Non-pigmented ciliary epithelial cell (primary cell): ENCODE results near the gene PDZD8.

Experiments
- DNase-seq: peaks from one replicate; pipeline ENCODE4 v3.0.0-alpha.2; 2010; ENCODE audit warnings: low read depth

Gene PDZD8, protein sequence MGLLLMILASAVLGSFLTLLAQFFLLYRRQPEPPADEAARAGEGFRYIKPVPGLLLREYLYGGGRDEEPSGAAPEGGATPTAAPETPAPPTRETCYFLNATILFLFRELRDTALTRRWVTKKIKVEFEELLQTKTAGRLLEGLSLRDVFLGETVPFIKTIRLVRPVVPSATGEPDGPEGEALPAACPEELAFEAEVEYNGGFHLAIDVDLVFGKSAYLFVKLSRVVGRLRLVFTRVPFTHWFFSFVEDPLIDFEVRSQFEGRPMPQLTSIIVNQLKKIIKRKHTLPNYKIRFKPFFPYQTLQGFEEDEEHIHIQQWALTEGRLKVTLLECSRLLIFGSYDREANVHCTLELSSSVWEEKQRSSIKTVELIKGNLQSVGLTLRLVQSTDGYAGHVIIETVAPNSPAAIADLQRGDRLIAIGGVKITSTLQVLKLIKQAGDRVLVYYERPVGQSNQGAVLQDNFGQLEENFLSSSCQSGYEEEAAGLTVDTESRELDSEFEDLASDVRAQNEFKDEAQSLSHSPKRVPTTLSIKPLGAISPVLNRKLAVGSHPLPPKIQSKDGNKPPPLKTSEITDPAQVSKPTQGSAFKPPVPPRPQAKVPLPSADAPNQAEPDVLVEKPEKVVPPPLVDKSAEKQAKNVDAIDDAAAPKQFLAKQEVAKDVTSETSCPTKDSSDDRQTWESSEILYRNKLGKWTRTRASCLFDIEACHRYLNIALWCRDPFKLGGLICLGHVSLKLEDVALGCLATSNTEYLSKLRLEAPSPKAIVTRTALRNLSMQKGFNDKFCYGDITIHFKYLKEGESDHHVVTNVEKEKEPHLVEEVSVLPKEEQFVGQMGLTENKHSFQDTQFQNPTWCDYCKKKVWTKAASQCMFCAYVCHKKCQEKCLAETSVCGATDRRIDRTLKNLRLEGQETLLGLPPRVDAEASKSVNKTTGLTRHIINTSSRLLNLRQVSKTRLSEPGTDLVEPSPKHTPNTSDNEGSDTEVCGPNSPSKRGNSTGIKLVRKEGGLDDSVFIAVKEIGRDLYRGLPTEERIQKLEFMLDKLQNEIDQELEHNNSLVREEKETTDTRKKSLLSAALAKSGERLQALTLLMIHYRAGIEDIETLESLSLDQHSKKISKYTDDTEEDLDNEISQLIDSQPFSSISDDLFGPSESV

DNA sequence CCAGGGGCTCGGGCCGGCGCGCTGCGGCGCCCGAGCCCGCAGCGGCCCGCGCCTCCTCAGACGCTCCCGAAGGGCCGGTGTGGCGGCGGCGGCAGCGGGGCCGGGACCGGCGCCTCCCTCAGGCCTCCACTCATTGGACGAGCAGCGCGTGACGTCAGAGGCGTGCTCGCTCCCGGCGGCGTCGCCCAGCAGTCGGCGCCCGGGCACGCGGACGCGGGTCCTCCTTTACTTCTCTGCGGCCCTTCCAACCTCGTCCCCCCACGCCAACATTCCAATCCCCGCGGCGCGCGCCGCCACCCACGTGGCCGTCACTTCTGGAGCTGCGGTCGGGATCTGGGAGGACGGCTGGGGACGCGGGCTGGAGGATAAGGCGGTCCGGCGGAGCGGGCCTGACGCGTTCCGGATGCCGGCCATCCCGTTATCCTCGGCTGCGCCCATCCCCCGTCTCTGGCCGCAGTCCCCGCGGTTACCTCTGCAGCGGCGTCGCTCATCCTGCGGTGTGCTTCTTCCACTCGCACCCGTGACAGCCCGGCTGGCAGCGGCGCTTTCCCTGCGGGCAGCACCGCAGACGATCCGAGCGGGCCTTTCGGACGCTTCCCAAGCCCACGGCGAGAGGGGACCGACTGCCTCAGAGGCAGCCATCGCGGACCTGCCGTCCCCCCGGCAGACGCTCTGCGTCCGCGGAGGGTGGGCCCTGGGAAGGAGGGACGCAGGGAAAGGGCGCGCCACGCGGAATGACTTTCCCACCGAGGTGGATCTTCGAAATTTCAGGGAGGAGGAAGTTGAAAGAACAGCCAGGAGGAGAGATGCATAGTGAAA, at the start of gene PDZD8:
PDZD8 (minus strand) TSS at position 81 of the 819 bp plus-strand sequence. CDS start 213 bp downstream, outside the sequence.
- DNase-seq = no peak

GRCh38 chr10:117424171-117424570, 48.9 kb upstream of the PDZD8 start:
- no peak for DNase-seq

- DNase-seq = no peak
Measured at GRCh38 chr10:117421985-117422384, 46.7 kb upstream of the PDZD8 start.

- no peak for DNase-seq
Measured at GRCh38 chr10:117420768-117421167, 45.5 kb upstream of the PDZD8 start.

DNA sequence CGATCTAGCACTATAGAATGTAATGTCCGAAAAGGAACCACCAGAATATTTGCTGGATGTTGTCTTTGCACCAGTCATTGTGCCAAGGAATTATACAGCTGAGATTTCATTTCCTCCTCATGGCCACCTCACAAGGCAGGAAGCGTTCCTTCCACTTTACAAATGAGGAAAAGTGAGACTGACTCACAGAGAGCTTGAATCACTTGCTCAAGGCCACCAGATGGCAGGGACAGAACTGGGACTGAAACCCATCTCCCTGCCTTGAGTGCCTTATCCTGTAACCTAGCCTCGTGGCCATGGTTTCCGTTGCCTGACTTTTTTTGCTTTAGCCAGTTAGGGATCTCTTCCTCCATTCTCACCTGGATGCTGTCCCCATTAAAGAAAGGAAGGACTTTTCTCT, 44.7 kb upstream of the PDZD8 start:
- DNase-seq = no peak

DNA sequence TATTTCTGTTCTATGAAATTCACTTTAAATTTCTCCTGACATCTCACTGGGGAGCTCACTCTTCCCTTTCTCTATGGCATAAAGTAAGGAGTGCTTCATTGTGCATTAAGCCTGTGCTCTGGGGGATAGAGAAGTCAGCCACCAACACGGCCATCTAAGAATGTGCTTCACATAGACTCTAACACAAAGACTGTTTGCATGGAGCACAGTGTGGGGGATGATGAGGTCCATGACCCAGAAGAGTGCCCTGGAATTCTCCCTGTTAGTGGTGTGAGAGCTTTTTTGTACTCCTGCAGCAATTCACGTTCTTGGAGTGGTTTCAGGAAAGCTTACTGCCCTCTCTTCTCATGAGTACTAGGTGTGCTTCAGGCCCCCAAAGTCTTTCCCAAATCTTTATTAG, 43.9 kb upstream of the PDZD8 start:
- no peak for DNase-seq

DNA sequence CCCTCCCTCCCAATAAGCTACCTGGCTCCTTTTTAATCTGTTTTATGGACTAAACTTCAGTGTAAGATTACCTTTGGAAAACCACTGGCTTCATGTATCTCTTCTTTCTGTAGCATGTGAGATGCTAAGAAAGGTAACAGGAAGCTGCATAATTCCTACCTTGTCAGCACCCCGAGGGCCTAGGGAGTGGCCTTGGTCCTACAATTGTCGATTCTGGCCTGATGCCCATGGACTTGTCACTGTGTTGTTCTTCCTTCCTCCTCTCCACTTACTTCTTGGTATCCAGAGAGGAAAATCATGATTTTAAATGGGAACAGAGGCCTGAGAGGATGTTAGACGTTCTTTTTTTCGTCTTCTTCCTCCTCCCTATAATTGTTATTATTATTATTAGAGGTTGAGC, 42.9 kb upstream of the PDZD8 start:
- DNase-seq = no peak

GRCh38 chr10:117417196-117417595, 42.0 kb upstream of the PDZD8 start:
- no peak for DNase-seq

DNA sequence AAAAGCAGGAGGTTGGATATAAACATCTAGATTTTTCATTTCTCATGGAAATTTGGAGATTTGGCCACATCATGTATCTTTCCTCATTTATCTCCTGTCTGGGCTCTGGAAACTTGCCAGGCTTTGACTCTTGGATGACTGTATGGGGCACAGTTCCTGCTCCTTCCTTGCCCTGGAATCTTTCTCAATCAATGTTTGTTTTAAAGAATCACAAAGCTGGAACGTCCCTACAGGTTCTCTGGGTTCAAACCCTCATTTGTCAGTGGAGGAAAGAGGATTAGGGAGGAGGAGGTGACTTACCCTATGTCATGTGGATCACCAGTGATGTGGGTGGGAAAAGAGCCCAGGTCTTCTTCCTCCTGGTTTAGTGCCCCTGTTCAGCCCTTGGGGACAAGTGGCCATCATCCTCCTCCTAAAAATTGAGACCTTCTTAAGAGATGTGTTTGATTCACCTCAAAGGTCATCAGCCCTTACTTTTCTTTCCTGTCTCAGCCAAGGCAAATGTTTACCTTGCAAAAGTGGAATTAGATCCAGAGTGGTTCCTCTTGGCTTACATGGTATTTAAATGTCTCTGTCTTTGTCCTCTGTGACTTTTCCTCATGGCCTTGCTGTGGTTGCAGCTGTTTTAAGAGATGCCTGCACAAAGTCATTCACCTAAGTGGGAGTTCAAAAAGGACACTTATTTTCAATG, 38.8 kb upstream of the PDZD8 start:
- no peak for DNase-seq

DNA sequence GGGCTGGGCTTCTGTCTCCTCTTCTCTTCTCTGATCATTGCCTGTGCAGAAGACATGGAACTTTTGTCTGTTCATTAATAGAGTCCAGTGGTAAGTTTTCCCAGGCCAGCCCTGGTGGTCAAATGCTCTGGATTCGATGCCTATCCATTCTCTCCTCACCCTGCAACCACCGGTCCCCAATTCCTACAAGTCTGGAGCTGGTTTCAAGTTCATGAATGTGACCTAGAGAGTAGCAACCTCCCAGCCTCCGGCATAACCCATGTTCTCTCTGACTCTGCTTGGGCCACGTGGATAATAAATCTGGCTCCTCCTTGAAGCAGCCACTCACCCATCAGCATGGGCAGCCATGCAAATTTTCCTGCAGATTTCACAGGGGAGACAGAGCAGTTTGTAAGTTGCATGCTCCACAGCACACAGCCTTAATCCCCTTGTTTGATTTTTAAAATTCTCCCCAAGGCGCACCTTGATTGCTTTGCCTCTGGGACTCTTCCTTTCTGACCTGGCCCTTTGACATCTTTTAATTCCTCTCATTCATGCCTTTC, 37.3 kb upstream of the PDZD8 start:
- no peak for DNase-seq

- DNase-seq = no peak
Measured at GRCh38 chr10:117411479-117412399, 36.5 kb upstream of the PDZD8 start.

GRCh38 chr10:117410557-117410956, 35.3 kb upstream of the PDZD8 start:
- DNase-seq = no peak

GRCh38 chr10:117409549-117410305, 34.5 kb upstream of the PDZD8 start:
- no peak for DNase-seq

DNA sequence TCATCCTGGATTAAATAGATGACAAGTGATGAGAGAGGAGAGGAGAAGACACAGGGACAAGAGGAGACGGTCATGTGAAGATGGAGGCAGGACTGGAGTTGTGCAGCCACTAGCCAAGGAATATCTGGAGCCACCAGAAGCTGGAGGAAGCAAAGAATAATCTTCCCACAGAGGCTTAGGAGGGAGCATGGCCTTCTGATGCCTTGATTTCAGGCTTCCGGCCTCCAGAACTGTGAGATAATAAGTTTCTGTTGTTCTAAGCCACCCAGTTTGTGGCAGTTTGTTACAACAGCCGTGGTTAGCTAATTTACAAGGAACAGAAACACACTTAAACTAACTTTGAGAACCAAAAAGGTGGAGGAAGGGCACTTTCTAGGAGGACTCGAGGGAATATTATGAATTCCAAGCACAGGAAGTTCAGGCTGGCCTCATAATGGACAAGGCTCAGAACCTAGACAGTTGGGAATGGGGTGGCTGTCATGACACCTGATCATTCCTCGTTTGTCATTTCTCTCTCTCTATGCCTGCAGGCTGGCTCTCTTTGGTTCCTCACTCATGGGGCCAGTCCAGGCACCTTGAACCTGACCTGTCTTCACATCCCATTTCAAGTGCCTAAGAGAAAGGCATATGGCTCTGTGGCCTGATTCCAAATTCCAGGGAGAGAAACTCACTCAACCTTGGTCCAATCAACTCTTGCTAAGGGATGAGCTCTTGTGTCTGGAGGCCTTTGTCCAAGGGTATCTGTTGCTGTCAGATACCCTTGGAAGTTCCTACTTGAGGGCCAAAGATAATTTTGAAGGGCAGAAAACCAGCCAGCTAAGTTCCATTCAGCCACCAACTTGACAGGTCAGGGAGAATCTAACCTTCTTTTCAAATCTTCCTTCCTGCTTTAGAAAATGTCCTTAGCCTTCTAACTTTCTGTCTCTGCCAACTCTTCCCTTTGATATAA, 33.5 kb upstream of the PDZD8 start:
- no peak for DNase-seq

GRCh38 chr10:117405730-117406129, 30.5 kb upstream of the PDZD8 start:
- no peak for DNase-seq

DNA sequence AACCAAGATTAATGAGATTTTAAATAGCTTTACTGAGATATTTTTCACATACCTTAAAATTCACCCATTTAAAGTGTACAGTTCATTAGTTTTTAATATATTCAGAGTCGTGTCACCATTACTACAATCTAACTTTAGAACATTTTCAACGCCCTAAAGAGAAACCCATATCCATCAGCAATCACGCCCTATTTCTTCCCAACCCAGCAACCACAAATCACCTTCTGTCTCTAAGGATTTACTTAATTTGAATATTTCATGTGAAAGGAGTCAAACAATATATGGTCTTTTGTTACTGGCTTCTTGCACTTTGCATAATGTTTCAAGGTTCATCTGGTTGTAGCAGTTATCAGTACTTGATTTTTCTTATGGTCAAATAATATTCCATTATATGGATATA, 25.1 kb upstream of the PDZD8 start:
- DNase-seq = no peak

DNA sequence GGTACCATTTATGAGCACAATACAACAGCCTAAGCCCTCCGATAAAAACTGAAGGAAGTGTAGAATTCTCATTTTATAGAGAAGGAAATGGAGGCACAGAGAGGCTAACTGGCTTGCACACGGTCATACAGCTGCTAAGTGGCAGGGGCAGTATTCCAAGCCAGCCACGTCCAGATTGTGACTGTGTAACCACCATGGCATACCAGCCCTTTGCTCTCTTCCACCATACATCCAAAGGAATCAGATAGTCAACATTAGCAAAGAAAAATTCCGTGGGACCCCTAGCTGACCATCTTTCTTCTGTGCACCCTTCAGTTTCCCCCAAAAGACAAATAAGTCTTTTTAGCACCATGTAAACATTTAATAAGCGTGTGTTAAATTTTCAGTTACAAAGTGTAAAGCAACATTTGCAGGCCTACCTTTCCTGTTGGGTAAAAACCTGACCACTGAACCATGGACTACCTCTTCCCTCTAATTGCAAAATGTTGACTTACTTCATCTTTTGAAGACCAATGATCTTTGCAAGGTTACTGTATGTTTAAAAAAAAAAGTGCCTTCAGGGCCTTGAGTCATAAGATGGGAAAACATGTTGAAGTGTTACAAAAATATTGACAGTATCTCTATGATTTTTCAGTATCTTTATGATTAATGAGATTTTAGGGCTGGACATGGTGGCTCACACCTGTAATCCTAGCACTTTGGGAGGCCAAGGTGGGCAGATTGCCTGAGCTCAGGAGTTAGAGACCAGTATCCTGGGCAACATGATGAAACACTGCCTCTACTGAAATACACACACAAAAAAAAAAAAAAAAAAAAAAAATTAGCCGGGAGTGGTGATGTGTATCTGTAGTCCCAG, 24.3 kb upstream of the PDZD8 start:
- no peak for DNase-seq
